KG1 (cell line): ENCODE data around the gene UGP2.
A peak's percentile ranks its signal among the peaks of the same experiment; 100 is the strongest.
"Not testable (repeated sequence)": the region's sequence is repeated elsewhere in the genome, so short reads cannot be mapped to it uniquely, and the experiment has no call there.

Experiments
- DNase-seq: peaks from one replicate; lab custom pipeline; 2025; lab: John Stamatoyannopoulos, UW

Gene UGP2

DNA sequence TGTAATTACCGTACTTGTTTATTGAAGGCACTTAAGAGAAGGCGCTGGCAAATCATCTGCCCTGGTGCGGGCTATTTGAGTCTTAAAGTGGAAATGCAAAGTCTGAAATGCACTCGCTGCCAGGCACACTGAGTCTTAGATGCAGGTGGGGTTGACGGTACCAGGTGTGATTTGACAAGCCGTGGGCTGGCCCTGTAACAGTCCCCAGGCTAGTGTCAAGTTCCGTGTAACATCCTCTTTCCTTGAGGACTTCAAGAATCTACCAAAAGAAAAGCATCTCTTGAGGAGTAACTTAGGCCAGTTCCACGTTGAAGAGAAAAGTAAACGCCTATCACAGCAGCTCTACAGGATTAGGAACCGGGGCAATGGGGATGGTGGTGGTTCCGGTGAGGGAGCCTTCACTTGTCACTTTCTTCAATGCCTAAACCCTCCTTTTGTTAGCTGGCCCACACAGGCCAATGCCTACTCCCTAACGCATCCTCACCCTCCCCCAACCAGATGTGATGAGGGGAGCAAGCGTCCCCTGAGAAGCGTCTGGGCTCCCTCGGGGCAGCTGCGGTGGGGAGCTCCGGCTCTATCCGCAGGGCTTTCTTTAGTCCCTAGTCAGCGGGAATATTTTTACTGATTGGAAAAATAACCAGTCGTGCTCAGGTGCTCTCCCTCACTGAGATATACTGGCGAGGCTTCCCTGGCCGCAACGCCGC, 1.5 kb upstream of the UGP2 start:
- no peak for DNase-seq

DNA sequence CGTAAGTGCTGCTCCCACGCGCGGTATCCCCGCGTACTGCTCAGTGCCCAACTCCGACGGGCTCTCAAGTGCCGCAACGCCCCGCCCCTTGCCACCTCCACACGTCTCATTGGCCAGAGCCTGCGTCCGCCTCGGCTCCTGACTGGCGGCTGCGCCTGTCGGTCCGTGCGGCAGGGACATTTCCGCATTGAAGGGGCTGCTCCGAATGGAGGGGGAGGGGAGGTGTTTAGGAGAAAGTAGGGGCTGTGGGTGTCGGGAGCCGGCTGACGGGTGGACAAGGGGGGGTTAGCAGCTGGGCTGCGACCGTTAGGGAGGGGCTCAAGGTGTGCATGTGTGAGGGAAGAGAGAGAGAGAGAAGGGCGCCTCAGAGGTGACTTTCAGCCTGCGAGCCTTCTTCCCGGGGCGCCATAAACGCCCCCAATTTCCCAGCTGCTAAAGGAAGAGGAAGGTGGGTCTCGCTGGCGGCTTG, 877 bp upstream of the UGP2 start:
- peak; percentile 98 for DNase-seq

DNA sequence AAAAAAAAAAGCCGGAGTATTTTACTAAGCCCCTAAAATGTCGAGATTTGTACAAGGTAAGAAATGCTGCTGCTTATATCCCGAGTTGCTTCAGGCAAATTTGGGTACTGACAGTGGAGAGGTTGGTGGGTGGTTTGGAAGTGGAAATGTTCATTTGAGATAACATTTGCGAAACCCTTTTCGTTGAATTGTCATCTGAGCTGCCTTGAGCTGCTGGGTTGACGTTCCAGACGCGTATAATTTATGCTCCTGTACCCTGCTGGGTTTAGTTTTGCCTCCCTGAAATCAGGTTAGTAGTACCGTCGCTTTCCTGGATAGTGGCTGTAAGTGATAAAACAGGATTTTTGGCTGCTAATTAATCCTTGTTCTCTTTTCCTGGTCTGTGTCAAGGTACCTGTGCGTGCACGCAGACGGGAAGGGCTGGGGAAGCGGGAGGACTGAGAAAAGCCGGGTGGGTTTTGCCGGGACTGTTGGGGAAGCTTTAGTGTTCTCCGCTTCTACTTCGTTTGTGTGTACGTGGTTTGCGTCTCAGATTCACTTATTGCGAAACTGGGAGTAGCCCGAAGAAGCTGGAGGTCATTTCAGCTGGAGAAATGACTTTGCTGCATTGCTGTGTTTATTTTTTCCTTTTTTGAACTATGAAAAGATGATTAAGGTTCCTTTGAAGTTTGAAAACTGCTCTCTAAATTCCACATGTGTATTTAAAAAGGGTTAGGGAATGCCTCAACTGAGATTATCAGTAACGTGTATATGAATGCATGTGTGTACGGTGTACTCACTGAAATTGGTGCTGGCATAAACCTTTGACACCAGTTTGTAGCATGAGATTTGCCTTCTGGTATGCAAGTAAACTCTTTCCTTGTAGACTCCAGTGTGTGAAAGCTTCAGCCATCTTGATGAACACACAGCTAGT, 709 bp downstream of the UGP2 start:
- peak; percentile 47 for DNase-seq

DNA sequence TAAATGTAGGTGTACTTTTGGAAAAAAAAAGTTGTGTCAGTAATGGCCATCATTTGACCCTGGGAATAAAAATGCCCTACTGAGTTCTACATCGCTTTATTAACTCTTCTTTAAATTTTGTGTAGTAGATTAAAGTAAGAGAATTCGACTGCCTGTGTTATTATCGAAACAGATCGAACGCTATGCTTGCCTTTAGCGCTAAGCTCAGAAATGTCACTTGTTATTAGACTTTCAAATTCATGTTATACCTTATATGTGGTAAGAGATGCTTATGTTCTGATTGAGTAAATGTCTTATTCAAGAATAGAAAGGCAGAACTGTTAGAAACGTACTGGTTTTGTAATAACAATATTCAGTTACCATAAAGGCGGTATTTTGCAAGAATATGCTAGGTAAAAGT, 1.4 kb downstream of the UGP2 start:
- DNase-seq = no peak

DNA sequence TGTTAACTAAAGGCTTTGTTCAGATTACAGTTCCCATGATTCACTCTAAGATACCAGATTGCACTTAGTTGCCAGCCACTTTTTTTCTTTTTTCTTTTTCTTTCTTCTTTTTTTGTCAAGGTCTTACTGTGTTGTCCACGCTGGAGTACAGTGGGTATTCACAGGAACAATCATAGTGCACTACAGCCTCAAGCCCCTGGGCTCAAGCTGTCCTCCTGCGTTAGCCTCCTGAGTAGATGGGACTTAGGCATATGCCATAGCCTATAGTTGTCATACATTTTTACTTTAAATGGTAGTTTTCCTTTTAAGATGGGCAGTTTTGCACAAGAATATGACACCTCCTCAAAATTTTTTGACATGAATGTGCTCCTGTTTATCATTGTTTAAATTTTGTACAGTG, 2.1 kb downstream of the UGP2 start:
- DNase-seq = no peak

DNA sequence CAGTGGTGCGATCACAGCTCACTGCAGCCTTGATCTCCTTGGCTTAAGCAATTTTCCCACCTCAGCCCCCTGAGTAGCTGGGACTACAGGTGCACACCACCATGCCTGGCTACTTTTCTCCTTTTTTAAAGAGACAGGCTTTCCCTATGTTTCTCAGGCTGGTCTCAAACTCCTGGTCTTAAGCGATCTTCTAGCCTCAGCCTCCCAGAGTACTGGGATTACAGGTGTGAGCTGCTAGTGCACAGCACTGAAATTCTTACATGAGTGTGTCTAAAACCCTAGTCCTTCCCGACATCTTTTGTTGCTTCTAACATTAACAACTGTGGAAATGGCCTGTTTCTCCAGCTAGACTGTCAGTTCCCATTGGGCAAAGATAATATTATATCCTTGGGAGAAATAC, 2.9 kb downstream of the UGP2 start:
- no peak for DNase-seq

DNA sequence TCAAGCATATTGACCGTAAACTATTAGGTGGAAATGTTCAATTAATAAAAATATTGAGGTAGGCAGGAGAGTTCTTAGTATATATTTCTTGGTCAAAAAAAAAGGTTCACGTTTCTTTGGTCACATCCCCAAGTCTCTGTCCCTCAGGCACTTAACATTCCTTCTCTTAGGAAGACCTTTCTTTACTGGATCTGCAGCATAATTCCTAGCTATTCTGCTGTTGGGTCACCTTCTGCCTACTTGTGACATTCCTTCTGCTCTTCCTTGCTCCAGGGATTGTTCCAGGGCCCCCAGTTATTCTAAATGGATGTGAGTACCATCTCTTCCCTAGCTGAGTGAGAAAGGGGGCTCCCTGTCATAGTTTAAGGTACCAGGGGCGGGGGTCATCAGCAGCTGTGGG, 4.2 kb downstream of the UGP2 start:
- DNase-seq = no peak

DNA sequence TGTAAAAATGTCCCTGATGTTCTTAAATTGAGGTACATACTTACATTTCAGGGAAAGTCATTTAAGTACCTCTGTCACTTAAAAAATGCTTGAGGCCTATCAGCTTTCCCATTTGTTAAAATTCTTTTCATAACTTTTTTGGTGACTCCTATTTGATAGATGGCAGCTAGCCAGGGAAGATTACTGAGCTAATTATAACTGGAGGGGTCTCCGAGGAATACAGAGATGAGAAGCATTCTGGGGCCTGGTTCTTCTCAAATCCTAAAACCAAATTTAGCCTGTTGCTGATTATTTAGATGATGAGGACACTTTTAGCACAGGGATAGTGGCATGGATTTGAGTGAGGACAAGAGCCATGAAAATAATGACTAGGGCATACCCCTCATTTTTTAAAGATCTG, 4.8 kb downstream of the UGP2 start:
- DNase-seq = no peak

DNA sequence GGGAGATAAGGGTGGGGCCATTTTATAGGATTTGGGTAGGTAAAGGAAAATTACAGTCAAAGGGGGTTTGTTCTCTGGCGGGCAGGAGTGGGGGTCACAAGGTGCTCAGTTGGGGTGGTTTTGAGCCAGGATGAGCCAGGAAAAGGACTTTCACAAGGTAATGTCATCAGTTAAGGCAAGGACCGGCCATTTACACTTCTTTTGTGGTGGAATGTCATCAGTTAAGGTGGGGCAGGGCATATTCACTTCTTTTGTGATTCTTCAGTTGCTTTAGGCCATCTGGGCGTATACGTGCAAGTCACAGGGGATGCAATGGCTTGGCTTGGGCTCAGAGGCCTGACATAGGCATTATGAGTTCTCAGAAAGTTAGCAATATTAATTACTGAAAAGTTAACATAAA, 5.9 kb downstream of the UGP2 start:
- DNase-seq = not testable (repeated sequence)

DNA sequence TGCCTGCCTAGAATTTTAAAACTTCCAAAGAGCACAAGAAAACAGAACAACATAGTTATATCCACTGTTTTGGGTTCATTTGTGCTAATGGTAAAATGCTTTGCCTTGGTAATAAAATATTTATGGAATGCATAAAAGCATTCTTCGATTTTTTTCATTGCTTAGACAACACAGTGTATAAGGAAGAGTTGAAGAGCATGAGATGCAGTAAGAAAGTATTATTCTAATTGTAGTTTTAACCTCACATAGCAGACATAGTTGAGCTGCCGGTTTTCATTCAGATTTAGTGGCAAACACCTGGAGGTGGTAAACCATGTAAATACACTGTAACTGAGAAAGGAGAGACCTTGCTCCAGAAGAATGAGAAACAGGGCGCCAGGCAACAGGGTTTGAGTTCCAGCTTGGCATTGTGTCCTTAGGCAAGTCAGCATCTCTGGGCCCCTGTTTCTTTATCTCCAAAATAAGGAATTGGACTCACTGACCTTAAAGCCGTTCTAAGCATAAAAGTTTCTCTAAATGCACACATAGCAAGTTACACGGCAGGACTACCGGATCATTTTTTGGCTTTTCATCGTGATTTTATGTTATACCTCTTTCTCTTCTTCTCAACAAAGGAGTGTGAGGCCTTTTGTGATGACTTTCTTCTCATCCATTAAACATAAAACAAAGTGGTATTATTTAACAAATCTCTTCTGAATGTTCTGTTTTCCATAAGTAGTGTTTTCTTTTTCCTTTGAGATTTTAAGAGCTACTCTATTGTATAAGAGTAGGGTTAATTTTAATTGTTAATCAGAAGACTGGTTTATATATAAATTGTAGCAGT, 7.9 kb downstream of the UGP2 start:
- no peak for DNase-seq

DNA sequence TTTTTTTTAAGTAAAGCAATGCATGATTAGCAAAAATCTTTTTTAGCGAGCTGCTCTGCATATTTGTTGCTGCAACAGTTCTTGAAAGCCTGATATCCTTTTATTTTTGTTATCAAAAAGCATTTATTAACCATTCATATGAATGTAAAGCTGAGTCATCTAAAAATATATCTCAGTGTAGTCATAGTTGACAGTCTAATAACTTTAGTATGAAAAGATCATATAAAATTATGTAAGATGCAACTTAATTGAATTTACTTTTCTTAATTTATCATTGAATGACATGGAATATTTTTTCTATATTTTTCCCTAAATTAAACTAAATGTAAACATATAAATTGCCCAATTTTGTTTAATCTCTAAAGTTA, 8.5 kb downstream of the UGP2 start:
- DNase-seq = no peak

DNA sequence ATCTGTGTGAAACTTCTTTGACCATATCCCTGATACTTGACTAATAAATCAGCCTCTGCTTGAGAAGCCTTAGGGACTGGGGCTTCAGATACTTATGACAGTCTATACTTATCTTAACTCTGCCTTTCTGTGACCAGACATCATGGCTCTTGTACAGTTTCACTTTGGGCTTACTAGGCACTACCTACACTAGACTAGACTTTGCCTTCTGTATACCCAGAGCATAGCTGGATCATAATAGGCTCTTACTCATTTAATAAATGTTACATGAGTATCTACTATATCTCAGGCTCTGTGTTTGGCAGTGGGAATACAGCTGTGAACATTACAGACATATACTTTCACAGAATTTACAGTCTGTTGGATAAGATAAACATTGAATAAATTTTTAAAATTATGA, 9.0 kb downstream of the UGP2 start:
- no peak for DNase-seq

DNA sequence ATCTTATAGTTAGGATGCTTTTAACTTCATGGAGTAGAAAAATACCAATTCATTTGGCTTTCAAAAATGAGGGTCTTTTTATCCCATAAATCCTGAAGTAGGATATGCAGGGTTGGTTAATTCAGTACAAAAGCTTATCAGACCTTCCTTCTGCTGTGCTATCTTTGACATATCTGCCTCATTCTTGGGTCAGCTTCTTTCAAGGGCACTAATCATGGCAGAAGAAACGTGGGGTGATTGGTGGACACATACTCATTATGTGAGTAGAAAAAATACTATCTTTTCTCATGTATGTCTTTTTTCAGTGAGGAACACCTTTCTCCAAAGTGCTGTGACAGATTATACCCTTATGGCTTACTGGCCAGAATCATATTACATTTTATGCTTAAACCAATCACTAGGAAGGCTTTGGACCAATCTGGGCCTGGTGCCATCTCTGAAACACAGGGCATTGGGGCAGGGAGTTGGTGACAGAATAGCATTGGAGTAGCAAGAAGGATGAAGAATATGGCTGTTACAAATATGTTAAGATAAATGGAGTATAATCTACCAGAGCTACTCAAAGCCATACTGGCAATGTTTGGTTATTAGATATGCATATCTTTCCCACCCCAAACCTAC, 10.1 kb downstream of the UGP2 start:
- DNase-seq = no peak

DNA sequence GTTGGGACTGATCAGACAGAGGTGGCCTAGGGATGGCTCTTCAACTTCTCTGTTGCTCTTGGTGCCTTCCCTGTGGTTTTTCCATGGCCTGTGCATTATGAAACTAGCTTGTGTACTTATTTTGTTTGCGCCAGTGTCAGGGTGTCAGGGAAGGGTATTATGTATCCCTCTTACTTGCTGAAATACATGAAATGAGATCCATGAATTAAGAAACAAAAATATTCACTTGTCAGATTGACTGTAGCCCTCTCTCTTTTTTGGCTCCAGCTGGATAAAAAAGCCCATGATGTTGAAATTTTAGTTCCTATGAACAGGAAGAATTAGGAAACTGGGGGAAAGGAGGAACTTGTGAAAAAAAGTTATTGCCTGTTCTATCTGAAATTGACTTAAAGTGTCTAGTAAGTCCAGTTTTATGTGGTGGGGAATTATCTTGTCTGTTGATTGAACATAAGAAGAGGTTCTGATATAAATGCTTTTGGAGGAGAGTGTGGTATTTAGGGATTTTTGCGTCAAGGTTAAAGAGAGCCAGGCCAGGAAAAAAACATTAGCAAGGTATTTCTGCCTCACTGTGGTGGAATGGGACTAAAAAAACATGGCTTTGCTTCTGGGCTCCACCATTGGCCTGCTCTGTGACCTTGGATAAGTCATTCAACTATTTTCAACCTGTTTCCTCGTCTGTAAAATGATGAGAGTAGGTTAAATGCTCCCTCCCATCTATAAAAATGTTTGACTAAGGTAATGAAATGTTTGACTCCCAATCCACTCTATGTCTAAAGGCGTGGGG, 12.0 kb downstream of the UGP2 start:
- DNase-seq = no peak

DNA sequence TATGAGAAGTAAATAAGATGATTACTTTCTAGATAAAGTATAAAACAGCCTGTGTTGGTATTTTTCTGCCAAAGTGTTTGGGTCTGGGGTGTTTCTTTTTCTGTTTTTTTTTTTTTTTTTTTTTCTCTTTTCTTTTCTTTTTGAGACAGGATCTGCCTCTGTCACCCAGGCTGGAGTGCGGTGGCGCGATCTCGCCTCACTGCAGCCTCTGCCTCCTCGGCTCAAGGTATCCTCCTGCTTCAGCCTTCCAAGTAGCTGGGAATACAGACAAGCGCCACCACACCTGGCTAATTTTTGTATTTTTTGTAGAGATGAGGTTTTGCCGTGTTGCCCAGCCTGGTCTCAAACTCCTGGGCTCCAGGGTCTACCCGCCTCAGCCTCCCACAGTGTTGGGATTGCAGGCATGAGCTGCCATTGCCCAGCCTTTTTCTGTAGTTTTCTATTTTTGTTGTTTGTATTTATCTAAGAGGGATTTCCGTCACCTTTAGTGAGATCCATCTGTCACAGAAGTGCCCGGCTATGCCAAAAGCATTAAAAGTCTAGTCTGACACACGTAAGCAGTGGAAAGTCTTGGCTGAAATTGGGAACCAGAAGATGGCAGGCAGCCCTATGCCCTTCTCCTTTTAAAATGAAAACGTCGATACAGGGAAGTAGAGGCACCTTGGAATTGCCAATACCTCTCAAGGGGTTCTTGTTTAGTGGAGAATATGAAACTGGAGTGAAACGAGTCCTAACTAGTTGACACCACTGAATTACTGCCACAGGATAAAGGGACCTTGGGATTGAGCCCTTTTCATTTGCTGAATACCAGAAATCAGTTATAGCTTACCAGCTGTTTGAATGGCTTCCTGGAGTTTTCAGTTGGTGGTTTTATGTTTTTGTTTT, 14.0 kb downstream of the UGP2 start:
- no peak for DNase-seq

DNA sequence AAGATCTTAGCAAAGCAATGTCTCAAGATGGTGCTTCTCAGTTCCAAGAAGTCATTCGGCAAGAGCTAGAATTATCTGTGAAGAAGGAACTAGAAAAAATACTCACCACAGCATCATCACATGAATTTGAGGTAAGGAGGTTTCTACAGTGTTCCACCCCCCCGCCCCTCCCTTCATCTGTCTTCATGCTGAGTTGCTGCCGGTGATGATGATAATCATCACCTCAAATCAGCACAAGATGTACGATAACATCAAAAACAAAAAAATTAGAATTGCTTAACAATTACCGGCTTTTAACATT, 14.6 kb downstream of the UGP2 start:
- peak; percentile 67 for DNase-seq

DNA sequence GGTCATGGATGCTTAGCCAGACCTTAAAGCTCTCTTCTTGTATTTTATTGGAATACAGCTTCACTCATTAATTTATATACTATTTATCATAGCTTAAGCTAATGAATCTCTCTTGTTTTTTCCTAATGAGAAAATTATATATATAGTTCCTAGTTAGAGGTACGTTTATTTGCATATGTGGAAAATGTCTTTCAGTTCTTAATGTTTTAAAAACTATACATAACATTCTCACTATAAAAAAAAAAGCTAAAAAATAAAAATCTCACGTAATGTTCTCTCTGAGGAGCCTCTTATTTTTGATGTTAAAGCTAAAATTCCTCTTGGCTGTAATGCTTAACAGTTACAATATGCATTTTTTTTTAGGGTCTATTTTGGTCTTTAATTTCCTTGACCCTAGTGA, 16.6 kb downstream of the UGP2 start:
- no peak for DNase-seq

DNA sequence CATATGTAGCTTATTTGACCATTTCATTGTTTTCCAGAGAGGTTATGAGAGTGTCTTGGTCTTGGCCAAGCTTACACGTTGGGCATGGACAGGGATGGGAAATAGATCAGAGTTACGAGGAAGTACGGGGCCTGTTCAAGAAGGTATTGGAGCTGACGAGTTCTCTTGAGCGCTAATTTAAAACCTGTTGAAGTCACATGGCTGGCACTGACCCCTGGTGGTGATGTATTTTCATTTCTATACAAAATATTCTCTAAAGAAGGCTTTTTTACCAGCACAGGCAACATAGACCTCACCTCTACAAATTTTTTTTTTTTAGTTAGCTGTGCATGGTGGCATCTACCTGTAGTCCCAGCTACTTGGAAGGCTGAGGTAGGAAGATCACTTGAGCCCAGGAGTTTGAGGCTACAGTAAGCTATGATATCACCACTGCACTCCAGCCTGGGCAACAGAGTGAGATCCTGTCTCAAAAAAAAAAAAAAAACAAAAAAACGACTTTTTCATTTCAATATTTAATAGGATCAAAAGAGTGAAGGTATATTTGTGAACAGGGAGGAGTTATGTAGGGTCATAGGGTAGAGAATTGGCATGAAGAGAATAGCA, 19.6 kb downstream of the UGP2 start:
- no peak for DNase-seq

DNA sequence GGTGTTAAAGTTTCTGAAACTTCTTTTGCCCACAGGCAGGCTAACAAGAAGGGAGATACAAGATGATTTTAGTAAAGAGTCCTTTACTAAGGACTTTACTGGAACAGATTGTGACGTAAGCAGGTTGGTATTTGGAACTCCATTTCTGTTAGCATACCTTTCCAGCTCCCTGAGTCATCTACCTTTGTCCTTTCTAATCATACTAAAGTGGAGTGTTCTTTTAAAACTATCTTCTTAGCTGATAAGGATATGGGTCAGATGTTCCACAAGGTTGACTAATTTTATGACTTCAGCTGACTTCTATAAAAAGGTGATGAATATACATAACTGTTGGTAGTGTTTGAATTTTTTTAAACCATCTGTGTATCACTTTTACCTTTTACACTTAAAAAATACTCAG, 21.1 kb downstream of the UGP2 start:
- DNase-seq = no peak

DNA sequence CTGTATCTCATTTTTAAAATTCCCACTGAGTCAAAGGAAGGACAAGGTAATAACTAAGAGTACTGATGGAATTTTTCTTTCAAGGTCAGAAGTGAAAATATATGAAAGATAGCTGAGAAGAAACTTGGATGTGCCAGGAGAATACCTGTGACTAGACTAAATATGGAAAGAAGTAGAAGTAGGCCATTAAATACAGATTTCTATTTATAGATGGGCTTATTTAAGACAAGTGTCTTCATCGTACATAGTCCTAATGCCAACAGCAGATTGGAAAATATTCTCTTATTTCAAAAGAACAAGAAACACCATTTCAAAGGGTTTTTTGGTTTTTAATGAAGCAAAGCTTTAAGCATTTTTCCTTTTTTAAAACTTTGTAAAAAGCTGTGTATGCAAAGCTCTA, 22.0 kb downstream of the UGP2 start:
- DNase-seq = no peak
